ENCODE data around the gene RPS6KL1.

Gene RPS6KL1

GRCh38 chr14:74949859-74950573 lies 27.0 kb upstream of the RPS6KL1 start:
- Histone ChIP-seq H3K4me3 (ENCODE audit: low read depth, low read length) (no peak overlapping the region), H3K9me3 (no peaks in the 10 kb centered on the region), H3K36me3 (no peaks in the 10 kb centered on the region), H3K27me3 (no peaks in the 10 kb centered on the region), H3K4me1 (peaks cover 8% of the 10 kb centered on the region)
- no peak for DNase-seq
- no peak for TF ChIP-seq CTCF (IDR thresholded peaks at IDR 0.05; ENCODE audit: low read depth, low read length)

- peaks cover 8% of the 10 kb centered on the region for H3K4me1 ChIP-seq
- H3K9me3 ChIP-seq, result no peaks in the 10 kb centered on the region
- H3K27me3 ChIP-seq, result no peaks in the 10 kb centered on the region
- DNase-seq, result no peak
- no peak for TF ChIP-seq CTCF (IDR thresholded peaks at IDR 0.05; ENCODE audit: low read depth, low read length)
- H3K36me3 ChIP-seq, result no peaks in the 10 kb centered on the region
- H3K4me3 ChIP-seq (ENCODE audit: low read depth, low read length), result no peak overlapping the region
Measured at GRCh38 chr14:74949191-74949601, 26.1 kb upstream of the RPS6KL1 start.

- Histone ChIP-seq H3K4me1 (peaks cover 4% of the 10 kb centered on the region), H3K27me3 (no peaks in the 10 kb centered on the region), H3K4me3 (ENCODE audit: low read depth, low read length) (no peak overlapping the region), H3K36me3 (no peaks in the 10 kb centered on the region), H3K9me3 (no peaks in the 10 kb centered on the region)
- no peak for DNase-seq
- no peak for TF ChIP-seq CTCF (IDR thresholded peaks at IDR 0.05; ENCODE audit: low read depth, low read length)
Measured at GRCh38 chr14:74948228-74949175, 25.4 kb upstream of the RPS6KL1 start.

GRCh38 chr14:74947353-74948227 lies 24.5 kb upstream of the RPS6KL1 start:
- Histone ChIP-seq H3K27me3 (no peaks in the 10 kb centered on the region), H3K4me1 (peaks cover 4% of the 10 kb centered on the region), H3K36me3 (no peaks in the 10 kb centered on the region), H3K4me3 (ENCODE audit: low read depth, low read length) (no peak overlapping the region), H3K9me3 (no peaks in the 10 kb centered on the region)
- DNase-seq, result no peak
- no peak for TF ChIP-seq CTCF (IDR thresholded peaks at IDR 0.05; ENCODE audit: low read depth, low read length)

- Histone ChIP-seq H3K4me3 (ENCODE audit: low read depth, low read length) (peak overlapping the region; percentile 40), H3K9me3 (no peaks in the 10 kb centered on the region), H3K36me3 (no peaks in the 10 kb centered on the region), H3K4me1 (peaks cover 4% of the 10 kb centered on the region), H3K27me3 (no peaks in the 10 kb centered on the region)
- peak; percentile 56 for DNase-seq
- TF ChIP-seq CTCF (IDR thresholded peaks at IDR 0.05; ENCODE audit: low read depth, low read length), result no peak
Measured at GRCh38 chr14:74946659-74947281, 23.7 kb upstream of the RPS6KL1 start.

Measured in BE2C (cell line).